GM19035 (cell line): ENCODE measurements around the gene MEGF11.

ENCODE experiments used
- ATAC-seq: cut with Tn5 transposase; IDR thresholded peaks from one replicate; pipeline ENCODE4 v1.9.1; 2021; ENCODE audit not compliant: unreplicated experiment

The MEGF11 gene

DNA sequence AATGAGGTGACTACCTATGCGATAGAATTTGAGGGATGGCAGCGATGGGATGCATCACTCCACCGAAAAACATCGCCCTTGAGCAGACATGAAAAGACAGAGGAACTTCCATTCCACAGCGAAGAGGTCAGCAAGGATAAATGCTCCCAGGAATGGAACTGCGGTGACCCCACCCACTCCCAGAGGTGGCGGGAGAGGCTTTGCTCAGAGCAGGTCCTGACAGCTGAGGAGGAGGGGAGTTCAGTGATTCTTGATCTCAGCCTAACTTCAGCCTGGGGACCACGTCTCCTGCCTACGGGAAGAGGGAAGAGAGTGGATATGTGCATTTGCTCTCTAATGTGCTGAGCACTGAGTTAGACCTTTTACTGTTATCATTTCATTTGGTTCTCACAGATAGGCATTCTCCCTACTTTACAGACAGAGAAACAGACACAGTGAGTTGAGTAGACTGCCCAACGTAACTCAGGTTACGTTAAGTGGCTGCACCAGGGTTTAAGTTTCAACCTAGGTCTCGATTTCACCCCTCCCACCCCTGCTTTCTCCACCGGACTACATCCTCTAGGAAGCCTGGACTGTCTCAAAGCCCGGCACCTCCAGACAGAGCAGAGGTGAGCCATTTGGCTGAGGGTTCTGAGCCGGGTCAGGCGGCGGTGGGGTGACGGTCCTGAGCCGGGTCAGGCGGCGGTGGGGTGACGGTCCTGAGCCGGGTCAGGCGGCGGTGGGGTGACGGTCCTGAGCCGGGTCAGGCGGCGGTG is 214.3 kb downstream of the MEGF11 start:
- ATAC-seq: no peak

- no peak for ATAC-seq
Observed at GRCh38 chr15:66038387-66039116, 215.0 kb downstream of the MEGF11 start.

DNA sequence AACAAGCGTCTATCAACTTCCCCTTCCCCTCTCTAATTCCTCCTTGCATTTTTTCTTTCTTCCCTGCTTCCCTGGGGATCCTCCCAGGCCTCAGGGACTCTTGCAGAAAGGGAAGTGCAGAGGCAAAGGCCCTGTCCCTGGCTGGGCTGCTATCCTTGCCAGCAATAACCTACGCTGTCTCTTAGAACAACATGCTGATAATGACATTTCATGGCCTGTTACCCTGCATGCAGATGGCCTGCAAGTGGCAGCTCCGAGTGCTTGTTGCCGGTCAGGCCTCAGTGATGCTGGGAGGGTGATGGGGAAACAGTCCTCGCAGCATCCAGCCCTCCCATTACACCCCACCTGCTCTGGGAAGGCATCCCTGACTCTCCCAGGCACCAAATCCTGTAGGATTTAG is 216.7 kb downstream of the MEGF11 start:
- no peak for ATAC-seq

DNA sequence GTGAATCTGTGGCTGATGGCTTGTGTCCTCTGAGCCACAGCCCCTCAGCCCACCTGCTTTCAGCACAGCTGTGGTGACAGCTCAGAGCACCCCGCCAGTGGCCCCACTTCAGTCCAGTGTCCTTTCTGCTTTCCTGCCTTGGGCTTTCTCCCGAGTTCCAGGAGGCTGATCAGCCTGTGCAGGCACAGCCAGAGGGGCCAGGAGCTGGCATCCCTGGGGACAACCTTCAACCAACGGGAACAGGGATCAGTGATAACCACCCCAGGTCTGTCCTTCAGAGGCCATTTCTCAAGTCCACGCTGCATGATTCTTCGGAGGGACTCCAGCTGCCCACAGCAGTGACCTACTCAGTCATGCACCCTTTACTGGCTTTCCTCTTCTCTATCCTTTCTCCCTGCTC is 217.6 kb downstream of the MEGF11 start:
- ATAC-seq: no peak

DNA sequence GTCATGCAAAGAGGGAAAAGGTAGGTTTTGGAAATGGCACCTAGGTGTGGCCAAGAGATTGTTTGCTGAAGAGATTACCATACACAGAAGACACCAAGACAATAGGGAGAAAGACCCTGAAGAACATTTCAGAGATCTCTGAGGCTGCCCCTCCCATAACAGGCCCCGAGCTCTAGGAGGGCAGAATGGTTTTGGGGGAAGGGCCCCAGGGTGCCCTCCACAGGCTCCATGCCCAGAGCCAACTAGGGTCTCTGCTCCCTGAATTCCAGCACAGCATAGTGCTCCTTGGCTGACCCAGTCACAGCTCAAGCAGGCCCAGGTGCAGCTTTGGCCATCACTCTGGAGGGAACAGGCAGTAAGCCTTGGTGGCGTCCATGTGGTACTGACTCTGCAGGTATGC is 220.4 kb downstream of the MEGF11 start:
- ATAC-seq: no peak

- ATAC-seq: no peak
Observed at GRCh38 chr15:66032006-66032405, 221.5 kb downstream of the MEGF11 start.

GRCh38 chr15:66030650-66031049 is 222.9 kb downstream of the MEGF11 start:
- no peak for ATAC-seq

GRCh38 chr15:66029650-66030049 is 223.9 kb downstream of the MEGF11 start:
- no peak for ATAC-seq

GRCh38 chr15:66027268-66027805 is 226.2 kb downstream of the MEGF11 start:
- no peak for ATAC-seq

- ATAC-seq: no peak
Observed at GRCh38 chr15:66025972-66026371, 227.6 kb downstream of the MEGF11 start.

- no peak for ATAC-seq
Observed at GRCh38 chr15:66025015-66025452, 228.5 kb downstream of the MEGF11 start.

GRCh38 chr15:66024116-66024515 is 229.4 kb downstream of the MEGF11 start:
- ATAC-seq: no peak

- no peak for ATAC-seq
Observed at GRCh38 chr15:66023311-66023972, 230.1 kb downstream of the MEGF11 start.

- ATAC-seq: no peak
Observed at GRCh38 chr15:66022163-66022525, 231.4 kb downstream of the MEGF11 start.

DNA sequence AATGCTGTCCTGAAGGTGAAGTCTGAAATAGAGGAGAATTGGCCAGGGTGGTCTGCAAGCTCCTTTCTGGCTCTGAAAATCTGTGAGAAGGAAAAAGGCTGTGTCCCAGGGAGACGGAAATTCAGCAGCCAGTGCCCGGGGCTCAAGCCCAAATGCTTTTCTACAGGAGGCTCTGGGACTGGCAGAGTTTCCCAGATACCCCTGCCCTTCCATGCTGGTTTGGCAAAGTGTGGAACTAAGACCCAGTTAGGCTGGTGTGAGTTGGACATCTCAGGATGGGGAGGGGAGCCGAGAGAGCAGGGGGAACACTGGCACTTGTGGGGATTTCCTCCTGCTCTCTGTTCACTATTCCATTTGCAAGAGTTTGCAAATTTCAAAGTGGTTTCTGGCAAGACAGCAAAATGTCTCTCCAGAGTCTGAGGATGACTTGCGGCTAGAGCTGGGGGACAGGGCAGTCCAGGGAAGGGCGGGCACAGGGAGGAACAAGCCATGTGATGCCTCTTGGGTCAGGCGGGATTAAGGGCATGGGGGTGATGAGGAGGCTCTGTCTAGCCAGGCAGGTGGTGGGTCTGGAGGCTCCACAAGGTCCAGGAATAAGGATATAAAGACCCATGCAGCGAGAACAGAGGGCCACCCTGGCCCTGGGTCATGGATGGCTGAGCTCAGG is 231.9 kb downstream of the MEGF11 start:
- no peak for ATAC-seq

DNA sequence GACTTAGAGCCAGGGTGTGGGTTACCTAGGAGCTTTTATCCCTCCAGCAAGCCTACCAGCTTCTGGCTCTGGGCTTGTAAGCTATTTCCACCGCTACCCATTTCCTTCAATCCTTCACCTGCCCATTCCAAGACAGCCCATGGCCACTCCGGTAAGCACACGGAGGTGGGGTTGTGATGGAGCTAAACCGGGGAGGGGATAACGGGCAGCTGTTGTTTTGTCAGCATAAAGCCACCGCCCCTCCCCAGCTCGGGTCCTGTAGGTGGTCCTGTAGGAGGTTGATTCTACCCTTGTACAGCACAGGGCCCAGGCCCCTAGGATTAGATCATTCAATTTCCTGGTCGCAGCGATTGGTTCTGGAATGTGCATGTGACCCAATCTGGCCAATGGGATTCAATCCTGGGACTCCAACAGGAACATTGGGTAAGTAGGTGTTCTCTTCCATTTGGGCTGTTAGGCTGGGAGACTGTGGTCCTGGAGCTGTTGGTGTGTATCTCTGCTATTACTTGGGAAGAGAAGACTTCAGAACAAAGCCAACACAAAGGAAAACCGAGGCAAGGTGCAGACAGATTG is 233.6 kb downstream of the MEGF11 start:
- ATAC-seq: no peak

GRCh38 chr15:66019368-66019767 is 234.2 kb downstream of the MEGF11 start:
- ATAC-seq: no peak

- no peak for ATAC-seq
Observed at GRCh38 chr15:66018488-66018797, 235.1 kb downstream of the MEGF11 start.

DNA sequence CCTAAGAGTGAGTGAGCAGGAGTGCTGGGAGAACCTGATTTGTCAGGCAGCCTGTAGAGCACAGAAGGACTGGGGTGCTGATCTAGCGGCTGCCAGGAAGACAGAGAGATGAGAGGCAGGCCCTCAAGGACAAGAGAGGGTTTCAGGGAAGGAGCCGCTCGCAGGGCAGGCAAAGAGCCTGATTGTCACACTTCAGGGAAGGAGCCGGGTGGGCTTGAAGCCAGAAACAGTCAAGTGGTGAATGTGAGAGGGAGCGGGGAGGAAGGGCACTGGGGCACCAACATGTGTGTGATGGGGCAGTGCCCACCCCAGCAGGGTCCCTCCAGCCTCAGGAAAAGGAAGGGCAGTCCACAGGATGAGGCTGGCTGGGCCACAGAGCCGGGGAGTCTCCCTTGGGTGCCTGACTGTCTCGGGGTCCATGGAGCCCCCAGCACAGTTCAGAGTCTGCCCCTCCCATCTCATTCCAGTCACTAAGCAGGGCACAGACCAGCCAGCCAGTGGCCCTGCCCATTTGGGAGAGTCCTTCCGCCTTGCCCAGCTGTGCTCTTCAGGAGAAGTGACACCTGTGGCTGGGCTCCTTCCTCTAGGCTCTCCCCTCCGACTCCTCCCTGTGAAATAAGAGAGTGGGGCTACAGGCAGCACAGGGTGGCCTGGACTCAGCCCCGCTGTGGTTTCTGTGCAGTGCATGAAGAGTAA is 235.6 kb downstream of the MEGF11 start:
- no peak for ATAC-seq

- no peak for ATAC-seq
Observed at GRCh38 chr15:66017000-66017399, 236.6 kb downstream of the MEGF11 start.
